Suppressor macrophage (primary cell): ENCODE results near the gene SMIM41.
A peak's percentile ranks its signal among the peaks of the same experiment; 100 is the strongest.
"Not testable (repeated sequence)": the region's sequence is repeated elsewhere in the genome, so short reads cannot be mapped to it uniquely, and the experiment has no call there.

Source experiments
- DNase-seq, 4 experiments: peaks; one replicate each; pipeline ENCODE4 v3.0.0-alpha.2; 2020 to 2022

SMIM41 gene

DNA sequence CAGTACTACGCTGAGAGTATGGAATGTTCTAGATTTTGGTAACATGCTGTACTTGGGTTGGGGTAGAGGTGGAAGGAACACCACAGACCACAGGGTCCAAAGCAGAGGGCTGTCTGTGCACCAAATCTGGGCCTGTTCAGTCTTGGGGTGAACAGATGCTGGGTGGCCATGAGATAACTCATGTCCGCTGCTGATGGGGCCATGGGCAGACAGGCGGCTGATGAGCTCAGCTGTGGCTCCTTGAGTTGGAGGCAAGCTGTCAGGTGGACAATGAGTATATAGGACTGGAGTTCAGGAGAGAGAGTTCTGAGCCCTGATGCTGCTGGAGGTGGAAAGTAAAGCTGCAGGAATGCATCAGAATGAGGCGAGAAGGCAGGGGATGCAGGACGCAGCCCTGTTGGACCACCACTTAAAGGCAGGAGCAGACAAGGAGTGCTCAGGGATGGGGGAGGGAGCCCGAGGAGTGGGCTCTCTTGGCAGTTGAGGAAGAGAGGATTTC, 6.2 kb downstream of the SMIM41 start:
- DNase-seq: no peak

DNA sequence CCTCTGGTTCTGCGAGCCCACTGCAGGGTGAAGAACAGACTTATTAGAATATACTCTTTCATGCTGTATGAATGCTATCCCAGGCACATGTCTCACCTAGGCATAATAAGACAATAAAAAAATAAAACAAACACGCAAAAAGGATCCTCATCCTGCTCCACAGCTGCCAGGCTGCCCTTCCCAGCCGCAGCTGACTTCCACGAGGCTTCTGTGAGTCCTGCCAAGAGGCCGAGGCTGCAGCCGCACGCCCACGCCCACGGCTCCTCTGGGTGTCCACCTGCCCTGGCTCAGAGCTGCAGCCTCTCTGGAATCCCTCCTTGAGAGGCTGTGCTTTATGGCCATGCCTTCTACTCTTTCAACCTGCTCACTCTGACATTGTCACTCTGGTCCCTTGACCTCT, 6.9 kb downstream of the SMIM41 start:
- no peak for DNase-seq

DNA sequence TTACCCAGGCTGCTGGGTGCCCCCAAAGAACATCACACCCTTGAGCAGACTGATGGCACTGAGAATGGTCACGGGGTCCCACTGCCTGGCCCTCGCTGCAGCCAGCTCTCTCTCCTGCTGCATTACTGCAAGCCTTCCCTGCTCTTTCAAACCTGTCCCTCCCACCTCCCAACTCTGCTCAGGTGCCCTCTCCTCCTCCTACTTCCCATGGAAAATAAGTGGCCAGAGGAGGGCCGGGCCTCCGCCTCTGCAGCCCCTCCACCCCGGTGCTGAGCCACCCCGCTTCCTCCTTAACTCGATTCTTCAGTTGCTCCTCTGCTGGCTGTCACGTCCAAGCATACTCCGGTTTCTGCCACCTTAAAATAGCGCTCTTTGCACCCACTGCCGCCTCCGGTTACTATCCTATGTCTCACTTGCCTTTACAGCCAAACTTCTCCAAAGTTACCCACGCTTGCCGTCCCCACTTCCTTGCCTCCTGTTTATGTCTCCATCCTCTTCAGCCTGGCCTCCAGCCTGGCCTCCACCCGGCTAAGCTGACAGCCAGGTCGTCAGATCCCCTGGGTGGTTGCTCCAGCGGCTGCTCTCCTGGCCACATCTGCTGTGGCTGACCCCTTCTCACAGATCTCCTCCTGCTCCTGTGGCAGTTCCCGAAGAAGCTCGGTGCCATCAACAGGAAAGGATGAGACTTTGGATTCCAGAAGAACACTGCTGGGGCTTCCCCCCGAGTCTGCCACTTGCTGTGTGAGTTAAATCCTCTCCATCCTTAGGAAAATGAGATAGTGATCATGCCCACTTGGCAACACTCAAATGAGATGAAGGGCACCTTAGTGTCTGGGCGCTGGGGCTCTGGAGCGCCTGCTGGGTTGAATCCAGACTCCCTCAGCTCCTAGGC, 7.7 kb downstream of the SMIM41 start:
- peak in 2 of 4 experiments; percentile 16 to 39 for DNase-seq

DNA sequence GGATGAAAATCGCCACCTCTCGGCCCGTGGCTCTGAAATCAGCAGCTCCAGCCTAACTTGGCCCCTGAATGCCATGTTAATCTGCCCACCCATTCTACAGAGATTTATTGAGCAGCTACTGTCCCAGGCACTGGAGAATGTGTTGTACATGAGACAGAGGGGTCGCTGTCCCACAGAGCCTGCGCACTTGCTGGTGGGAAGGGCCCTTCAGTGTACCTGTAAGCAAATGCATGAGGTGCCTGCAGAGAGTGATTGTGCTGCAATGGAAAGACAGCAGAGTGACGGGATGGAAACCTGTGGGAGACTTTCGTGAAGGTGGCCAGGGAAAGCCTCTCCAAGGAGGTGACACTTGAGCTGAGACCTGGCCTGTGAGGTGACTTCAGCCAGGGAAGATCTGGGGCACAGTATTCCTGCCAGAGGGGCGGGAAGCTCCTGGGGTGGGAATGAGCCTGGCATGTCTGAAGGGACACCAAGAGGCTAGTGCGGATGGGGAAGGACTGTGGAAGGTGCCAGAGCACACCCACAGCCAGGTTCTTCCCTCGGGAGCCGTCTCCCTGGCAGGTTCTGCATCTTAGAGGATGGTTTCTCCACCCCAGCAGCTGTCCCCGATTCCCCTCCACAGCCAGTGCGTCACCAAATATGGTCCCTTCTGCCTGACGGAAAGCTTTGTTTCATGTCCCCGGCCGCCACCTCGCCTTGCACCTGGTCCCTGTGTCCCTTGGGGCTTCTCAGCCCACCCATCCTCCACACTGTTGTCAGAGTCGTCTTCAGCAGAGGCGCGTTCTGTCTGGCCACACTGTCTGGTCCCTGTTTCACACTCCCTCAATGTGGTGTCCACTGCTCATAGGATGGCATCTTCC, 8.7 kb downstream of the SMIM41 start:
- no peak for DNase-seq

DNA sequence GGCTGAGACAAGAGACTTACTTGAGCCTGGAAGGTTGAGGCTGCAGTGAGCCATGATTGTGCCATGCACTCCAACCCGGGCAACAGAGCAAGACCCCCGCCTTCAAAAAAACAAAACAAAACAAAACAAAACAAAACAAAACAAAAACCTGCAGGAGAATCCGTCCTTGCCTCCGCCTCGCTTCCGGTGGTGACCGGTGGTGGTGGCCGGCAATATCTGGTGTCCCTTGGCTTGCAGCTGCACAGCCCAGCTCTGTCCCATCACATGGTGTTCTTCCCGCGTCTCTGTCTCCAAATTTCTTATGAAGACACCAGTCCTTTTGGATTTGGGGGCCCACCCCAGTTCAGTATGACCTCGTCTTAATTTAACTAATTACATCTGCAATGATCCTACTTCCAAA, 10.0 kb downstream of the SMIM41 start:
- no peak for DNase-seq

DNA sequence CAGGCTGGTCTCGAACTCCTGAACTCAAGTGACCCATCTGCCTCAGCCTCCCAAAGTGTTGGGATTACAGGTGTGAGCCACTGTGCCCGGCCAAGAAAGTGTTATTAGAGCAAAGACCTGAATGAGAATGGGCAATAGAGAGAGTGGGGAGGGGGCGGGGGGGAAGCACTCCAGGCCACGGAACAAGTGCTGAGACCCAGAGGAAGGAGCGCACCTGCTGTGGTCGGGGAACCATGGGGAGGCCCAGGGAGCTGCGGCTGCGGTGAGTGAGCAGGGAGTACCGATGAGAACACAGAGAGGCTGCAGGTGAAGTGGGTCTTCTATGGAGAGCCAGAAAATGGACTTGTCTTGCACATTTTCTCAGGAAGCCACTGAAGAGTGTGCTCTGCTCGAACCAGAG, 10.8 kb downstream of the SMIM41 start:
- DNase-seq: no peak

DNA sequence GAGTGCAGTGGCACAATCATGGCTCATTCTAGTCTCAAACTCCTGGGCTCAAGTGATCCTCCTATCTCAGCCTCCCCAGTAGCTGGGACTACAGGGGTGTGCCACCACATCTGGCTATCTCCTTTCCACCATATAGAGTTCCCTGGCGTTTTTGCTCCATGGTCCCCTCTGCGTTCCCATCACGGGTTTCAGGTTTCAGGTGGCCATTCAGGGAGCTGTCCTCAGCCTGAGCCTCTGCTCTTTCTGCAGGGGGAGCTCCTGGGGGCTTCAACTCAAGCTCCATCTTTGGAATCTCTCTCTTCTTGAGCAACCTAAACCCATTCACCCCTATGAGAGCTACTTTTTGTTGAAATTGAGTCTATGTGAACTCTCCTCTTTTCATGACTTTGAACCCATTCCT, 11.6 kb downstream of the SMIM41 start:
- DNase-seq: no peak

DNA sequence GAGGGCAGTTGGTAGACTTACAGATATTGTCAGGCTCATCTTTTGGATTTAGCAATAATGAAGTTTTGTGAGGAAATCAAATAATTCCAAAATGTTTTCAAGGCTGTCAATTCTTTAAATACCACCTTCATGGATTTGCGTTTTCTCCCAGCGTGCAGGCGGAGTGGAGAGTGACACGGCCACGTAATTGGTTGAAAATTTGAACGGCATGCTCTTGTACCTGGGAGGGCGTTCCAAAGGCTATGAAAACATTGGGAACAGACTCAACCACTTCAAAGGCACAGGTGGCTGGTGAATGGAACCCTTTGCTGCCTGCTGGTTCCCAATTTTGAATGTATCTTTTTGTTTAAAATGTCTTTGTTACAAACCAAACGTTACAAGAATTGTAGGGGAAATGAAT, 12.4 kb downstream of the SMIM41 start:
- DNase-seq: no peak

DNA sequence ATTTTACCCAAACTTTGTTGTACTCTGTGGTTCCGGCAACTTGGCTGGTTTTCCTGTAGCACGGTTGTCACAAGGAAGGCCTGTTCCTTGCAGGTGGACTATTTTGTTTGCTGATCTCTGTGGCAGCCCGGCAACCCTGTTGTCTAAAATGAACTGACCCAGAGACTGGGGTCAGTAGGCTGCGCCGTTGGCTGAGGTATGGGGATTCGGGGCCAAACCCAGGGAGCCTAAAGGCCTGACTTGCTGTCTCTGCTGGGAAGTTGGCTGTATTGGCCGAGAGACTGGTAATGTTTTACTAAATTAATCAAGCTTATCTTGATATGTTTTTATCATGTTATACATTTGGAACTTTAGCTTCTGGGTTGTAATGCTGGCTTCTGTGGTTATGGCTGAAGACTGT, 13.8 kb downstream of the SMIM41 start:
- no peak for DNase-seq

DNA sequence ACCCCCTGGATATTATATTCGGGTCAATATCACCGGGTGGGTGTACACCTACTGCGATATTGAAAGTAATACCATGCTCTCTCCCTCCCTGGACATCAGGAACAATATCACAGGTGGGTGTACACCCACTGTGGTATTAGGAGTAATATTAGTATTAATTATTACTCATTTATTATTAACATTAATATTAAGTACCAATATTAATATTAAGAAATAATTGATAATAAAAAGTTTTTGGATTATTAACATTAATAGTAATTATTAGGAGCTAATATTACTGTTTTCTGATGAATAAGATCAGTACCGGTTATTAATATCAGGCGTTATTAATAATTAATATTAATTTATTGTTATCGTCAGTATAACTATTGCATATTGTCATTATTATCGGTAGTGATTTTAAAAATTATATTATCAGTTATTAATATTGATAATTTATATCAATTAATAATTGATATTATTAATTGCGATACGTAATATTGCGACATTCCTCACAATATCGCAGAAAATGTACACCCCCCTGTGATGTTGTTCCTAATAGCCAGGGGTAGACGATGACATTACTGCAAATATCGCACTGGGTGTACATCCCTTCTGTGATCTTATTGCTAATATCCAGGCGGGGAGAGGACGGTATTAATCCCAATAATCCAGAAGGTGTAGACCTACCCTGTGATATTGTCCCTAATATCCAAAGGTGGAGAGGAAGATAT, 17.0 kb downstream of the SMIM41 start:
- no peak for DNase-seq

DNA sequence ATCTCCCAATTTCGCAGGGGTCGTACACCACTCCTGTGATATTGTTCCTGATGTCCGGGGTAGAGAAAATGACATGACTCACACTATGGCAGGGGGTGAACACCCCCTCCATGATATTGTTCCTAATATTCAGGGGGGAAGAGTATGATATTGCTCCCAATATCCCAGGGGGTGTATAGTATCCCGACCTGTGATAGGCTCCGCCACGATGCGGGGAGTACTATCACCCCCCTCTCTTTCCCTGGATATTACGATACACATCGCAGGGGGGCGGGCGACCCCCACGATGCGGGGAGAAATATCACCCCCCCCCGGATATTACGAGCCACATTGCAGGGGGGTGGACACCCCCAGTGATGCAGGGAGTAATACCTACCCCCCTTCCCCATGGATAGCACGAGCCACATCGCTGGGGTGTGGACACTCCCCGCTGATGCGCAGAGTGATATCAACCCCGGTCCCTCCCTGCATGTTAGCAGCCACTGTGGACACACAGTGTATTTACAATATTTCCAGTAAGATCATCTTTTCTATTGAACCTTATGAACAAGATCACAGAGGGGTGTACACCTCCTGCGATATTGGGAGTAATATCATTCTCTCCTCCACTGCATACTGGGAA, 17.7 kb downstream of the SMIM41 start:
- no peak for DNase-seq

DNA sequence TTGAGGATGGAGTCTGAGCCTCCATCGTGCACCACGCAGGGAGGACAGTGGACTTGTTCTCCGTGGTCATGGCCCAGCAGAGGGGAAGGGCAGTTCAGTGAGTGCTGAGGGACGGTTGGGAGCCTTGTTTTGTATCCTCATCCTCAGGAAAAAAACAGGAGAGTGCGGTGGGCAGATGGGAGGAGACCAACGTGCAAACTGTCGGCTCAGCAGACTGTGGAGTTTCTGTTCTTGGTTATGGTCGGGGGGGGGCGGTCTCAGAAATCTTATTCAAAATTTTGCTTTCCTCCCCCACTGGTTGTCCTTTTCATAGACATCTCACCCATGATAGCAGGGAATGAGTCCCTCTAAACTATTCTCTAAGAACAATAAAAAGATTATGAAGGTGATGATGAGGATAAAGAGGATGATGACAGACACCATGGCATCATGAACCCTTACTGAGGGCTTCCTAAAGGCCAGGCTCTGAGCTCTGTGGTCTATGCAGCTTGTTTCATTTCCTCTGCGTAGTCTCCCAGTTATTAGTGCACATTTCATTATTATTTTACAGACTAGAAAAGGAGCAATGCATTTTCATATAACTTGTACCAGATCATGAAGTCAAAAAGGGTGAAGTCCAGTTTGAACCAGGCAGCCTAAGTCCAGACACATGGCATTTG, 25.1 kb downstream of the SMIM41 start:
- DNase-seq: not testable (repeated sequence)

DNA sequence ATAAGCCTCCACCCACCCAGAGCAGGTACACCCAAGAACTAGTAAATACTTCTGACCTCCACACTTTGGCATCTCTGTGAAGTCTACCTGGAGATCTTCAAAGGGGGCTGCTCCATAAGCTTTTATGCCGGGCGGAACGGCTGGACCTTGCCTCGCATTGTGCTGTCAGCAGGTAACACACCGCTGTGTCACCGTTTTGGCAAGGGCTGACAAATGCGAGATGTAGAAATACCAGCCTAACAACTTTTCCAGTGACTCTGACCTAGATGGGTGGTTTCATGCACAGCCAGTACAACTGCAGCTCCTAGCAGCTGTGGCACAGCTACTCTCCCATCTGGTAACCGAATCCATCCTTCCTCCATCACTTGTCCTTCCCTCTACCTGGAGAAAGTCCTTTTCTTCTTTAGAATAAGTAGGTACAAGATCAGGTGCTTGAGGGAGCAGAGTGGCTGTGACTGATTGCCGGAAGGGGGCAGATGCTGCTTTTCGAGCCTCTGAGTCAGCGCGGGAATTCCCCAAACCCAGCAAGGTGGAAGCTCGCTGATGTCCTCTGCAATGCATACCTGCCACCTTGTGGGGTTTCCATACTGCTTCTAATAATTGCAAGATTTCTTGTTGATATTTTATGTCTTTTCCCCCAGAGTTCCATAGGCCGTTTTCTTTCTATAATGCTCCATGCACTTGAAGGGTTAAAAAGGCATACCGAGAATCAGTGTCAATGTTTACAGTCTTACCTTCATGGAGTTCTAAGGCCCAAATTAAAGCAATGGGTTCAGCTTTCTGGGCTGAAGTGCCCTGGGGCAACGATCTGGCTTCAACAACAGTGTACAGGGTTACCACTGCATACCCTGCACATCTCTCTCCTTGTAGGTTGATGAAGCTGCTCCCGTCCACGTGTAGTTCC, 37.0 kb downstream of the SMIM41 start:
- DNase-seq: not testable (repeated sequence)

DNA sequence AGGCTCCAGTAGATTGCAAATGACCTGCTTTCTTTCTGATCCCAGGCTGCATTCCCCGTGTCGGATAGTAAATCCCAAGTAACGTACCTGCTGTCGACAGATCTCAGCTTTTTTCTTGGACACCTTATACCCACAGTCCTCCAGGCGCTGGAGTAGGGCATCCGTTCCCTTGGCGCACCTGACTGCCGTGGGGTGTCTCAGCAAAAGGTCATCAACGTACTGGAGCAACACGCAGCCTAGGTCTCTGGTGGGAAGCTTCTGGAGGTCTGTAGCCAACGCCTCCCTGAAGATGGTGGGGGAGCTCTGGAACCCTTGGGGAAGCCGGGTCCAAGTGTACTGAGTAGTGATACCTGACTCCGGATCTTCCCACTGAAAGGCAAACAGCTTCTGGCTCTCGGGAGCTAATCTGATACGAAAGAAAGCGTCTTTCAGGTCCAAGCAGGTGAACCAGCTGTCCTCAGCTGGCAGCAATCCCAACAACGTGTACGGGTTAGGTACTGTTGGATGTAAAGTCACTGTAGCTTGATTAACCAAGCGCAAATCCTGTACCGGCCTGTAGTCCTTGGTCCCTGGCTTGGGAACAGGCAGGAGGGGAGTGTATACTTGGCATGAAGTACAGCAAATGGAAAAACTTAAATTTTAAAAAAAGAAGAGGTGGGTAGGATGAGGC, 38.4 kb downstream of the SMIM41 start:
- DNase-seq: not testable (repeated sequence)

DNA sequence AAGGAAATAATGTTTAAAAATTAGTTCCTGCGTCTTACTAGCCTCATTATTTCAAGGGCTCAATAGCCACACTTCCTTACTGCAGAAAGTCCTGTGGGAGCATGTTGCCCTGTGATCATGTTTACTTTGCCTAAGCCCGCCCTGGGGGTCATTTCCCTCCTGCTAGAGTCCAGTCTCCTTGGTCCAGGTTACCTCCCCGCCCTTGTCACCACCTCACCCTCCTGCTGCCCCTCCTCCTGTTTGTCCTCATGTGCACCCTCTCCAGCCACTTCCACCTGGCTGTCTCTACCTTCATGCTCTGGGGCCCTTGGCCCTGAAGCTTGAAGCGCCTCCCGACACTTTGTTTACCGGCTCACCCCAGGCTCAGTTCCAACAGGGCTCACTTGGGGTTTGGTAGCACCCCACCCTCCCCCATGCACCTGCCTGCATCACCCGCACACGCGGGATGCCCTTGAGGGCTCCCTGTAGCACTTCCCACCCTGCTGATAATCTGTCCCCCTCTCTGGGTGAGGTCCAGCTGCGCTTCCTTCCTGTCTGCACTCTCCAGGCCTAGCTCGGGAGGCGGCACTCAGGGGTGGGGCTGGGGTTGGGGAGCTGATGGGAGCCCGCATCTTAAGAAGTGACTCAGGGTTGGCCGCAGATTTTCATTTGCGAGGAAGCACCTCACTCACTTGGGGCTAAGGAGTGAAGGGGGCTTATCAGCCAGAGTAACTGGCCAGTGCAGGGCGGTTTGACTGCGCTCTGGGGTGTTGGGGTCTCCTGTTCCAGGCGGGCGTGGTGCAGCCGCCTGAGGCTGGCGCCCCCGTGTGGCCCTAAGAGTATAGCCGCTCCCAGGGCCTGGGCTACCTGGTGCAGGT, 40.1 kb downstream of the SMIM41 start:
- DNase-seq: peak in 3 of 4 experiments; percentile 16 to 57 (median 42)

DNA sequence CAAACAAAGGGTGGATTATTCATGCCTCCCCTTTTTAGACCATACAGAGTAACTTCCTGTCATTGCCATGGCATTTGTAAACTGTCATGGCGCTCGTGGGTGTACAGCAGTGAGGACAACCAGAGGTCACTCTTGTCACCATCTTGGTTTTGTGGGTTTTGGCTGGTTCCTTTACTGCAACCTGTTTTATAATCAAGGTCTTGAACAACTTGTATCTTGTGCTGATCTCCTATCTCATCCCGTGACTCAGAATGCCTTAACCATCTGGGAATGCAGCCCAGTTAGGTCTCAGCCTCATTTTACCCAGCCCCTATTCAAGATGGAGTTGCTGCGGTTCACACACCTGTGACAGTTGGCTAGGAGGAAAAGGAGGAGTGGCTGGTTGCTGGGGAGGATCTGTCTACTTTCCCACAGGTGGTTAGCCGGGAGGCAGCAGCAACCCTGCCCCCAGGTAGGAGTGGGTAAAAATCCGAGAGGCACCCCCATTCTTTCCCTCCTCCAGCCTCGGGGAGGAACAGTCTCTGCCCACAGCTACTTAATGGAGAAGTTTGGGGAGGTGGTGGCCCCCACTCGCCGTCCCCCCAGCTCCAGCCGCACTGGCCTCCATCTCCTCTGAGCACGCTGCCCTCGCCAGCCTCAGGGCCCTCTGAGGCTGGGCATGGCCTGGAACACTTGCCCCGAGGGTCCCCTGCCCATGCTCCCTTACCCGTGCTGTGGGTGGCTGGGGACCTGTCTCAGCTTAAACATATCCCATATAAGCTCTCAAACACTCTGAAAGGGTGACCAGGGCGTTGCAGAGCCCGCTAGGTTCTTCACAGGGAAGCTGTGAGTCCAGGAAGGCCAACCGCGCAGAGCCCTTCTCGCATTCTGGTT, 41.7 kb downstream of the SMIM41 start:
- DNase-seq: peak in 3 of 4 experiments; percentile 24 to 51 (median 33)

DNA sequence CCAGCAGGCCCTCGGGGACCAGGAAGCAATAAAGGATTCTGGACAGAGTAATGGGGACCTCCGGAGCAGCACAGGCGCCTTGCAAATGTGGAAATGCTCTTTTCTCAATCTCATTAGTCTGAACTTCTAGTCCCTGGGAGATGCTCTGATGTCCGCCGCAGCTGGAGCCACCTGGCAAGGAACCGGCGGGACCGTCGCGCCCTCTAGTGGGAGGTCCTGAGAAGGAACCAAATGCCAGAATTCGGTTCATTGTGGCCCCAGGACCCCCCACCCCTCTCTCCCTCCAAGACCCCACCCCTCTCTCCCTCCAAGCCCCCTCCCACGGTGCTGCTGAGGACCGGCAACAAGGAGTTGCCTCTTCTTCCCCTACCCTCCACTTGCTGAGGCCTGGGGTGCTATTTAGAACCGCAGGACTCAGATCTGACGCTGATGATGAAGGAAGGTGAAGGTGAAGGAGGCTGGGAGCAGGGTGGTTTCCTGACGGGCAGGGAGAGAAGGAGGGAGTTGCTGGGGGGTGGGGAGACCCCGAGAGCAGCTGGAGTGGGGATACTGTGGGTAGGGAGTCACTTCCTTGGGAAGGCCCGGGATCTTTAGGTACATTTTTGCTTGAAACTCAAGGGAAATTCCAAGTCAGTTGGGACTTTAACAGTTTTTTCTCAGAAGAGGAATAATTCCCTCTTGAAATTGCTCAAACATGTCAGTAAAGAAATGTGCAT, 42.5 kb downstream of the SMIM41 start:
- peak; percentile 54 to 82 (median 68) for DNase-seq
